Tibial nerve (tissue), 3 donors: ENCODE measurements around the gene RERG.

ENCODE experiments used
- CTCF ChIP-seq, 5 experiments: fragments of 200-600 bp in 3 of 5; fragments of 450-650 bp in 2 of 5; sonication (generic) in 3 of 5; IDR thresholded peaks; one replicate each; pipeline ENCODE4 v1.5.1; 2016 to 2019; ENCODE audit warnings: antibody characterized with exemption in 5 of 5, mild to moderate bottlenecking in 3 of 5, moderate library complexity in 2 of 5
- POLR2A ChIP-seq, 2 donors: fragments of 450-650 bp; IDR thresholded peaks; one replicate each; pipeline ENCODE4 v1.6.1; 2017; ENCODE audit warnings: antibody characterized with exemption in 2 of 2, mild to moderate bottlenecking in 2 of 2, moderate library complexity in 2 of 2

GRCh38 chr12:15090441-15090840 lies 130.8 kb downstream of the RERG start:
- no peak for TF ChIP-seq CTCF (IDR thresholded peaks at IDR 0.05)
- TF ChIP-seq POLR2A (IDR thresholded peaks at IDR 0.05): no peak
